K562 (cell line): ENCODE results near the gene ING1. TPM values are rescaled to one million over a fixed set of nuclear protein-coding genes. Genes with fewer than 3 reads are reported as not detected.

Source experiments
- ATAC-seq: fragments of 200-7000 bp; cut with Tn5 transposase; 3 replicates; pipeline ENCODE4 v1.9.1; 2020; ENCODE audit warnings: moderate library complexity
- BruUV-seq: library from RNA; stranded (reverse); fragments of 400-500 nt; replicated peaks from 2 replicates; lab custom pipeline; 2021; lab: Mats Ljungman, UMichigan
- CTCF ChIA-PET: fragments of 300-600 bp; formaldehyde crosslinking; extraction: SDS; loops from one replicate; lab custom pipeline; 2021; ENCODE audit warnings: low intra/inter-chr PET ratio; lab: Yijun Ruan, JAX
- POLR2A ChIA-PET: fragments of 300-600, 350-650 bp; sonication (Branson Sonifier 250); formaldehyde crosslinking; extraction: SDS; loops from one replicate; lab custom pipeline; 2021; ENCODE audit warnings: antibody characterized with exemption, inconsistent platforms; lab: Yijun Ruan, JAX
- DNase-seq, 4 experiments: peaks; one replicate each; pipeline versions ENCODE4 v3.0.0 to v3.0.0-alpha.2; 2011 to 2018; ENCODE audit warnings: low spot score in 3 of 4, mixed read lengths in 3 of 4; ENCODE audit errors: extremely low read depth in 1 of 4
- FAIRE-seq: peaks from 2 replicates; lab custom pipeline; 2011; peaks lifted over from hg19 to GRCh38; lab: Jason Lieb, UNC
- H2AFZ ChIP-seq: 2 replicates; pipeline ENCODE4 v1.6.0; 2011; ENCODE audit warnings: low read depth, low read length, control low read depth, inconsistent platforms
- H3K27ac ChIP-seq: fragments of 200-600 bp; 3 replicates; pipeline ENCODE4 v1.8.0; 2011; ENCODE audit warnings: low read depth, mild to moderate bottlenecking, control low read depth, inconsistent platforms, low read length, moderate library complexity, mixed read lengths; ENCODE audit errors: extremely low read depth
- H3K27me3 ChIP-seq, 2 experiments: fragments of 300-600 bp in 1 of 2; 2 replicates in 1 of 2; 3 replicates in 1 of 2; pipeline versions ENCODE4 v1.6.0 to v1.8.0; 2011; ENCODE audit warnings: inconsistent platforms in 2 of 2, low read length in 2 of 2, mild to moderate bottlenecking in 1 of 2, mixed read lengths in 1 of 2, moderate library complexity in 1 of 2; ENCODE audit not compliant: control insufficient read depth in 2 of 2, insufficient read depth in 2 of 2
- H3K36me3 ChIP-seq: fragments of 300-600 bp; 3 replicates; pipeline ENCODE4 v1.8.0; 2011; ENCODE audit warnings: mild to moderate bottlenecking, low read length, inconsistent platforms; ENCODE audit not compliant: control insufficient read depth, insufficient read depth
- H3K4me1 ChIP-seq, 2 experiments: fragments of 200-600 bp in 1 of 2; replicated peaks in 1 of 2; 2 replicates in 1 of 2; 3 replicates in 1 of 2; pipeline versions ENCODE4 v1.5.1 to v1.8.0; 2011; ENCODE audit warnings: inconsistent platforms in 2 of 2, low read length in 2 of 2, mild to moderate bottlenecking in 1 of 2, mixed read lengths in 1 of 2, moderate library complexity in 1 of 2; ENCODE audit not compliant: control insufficient read depth in 2 of 2, insufficient read depth in 2 of 2
- H3K4me2 ChIP-seq: 2 replicates; pipeline ENCODE4 v1.6.1; 2011; ENCODE audit warnings: low read length, control low read depth, inconsistent platforms, mixed read lengths; ENCODE audit not compliant: insufficient read depth
- H3K4me3 ChIP-seq: fragments of 200-600 bp; sonication (generic), shearing (Covaris generic); 2 replicates; pipeline ENCODE4 v1.5.1; 2016; ENCODE audit warnings: control low read depth, inconsistent platforms
- H3K79me2 ChIP-seq: fragments of 200-600 bp; 3 replicates; pipeline ENCODE4 v1.8.0; 2011; ENCODE audit warnings: low read length, inconsistent platforms; ENCODE audit not compliant: control insufficient read depth, insufficient read depth
- H3K9ac ChIP-seq, 2 experiments: 2 replicates each; pipeline versions ENCODE4 v1.6.0 to v1.6.1; 2011; ENCODE audit warnings: low read depth in 2 of 2, low read length in 2 of 2, control low read depth in 1 of 2, inconsistent platforms in 1 of 2, mild to moderate bottlenecking in 1 of 2, mixed read lengths in 1 of 2; ENCODE audit not compliant: insufficient read depth in 1 of 2
- H3K9me1 ChIP-seq: one replicate; pipeline ENCODE4 v1.6.0; 2011; ENCODE audit warnings: inconsistent platforms, mild to moderate bottlenecking, low read length, moderate library complexity; ENCODE audit not compliant: control insufficient read depth, insufficient read depth
- H3K9me3 ChIP-seq: replicated peaks from 2 replicates; pipeline ENCODE4 v1.5.1; 2011; ENCODE audit warnings: low read depth, low read length, inconsistent platforms; ENCODE audit not compliant: control insufficient read depth, insufficient read depth
- H4K20me1 ChIP-seq: replicated peaks from 2 replicates; pipeline ENCODE4 v1.6.1; 2011; ENCODE audit warnings: low read length, inconsistent platforms, mixed read lengths; ENCODE audit not compliant: control insufficient read depth, insufficient read depth
- RAD21 ChIP-seq, 2 experiments: fragments of 250-450 bp in 1 of 2; fragments of 450-650 bp in 1 of 2; sonication (Bioruptor Pico) in 1 of 2; formaldehyde crosslinking in 1 of 2; IDR thresholded peaks in 1 of 2; conservative IDR thresholded peaks in 1 of 2; 2 replicates each; pipeline versions ENCODE4 v1.4.0 to v1.8.0; 2020 to 2022; ENCODE audit warnings: mild to moderate bottlenecking in 2 of 2, moderate library complexity in 1 of 2
- TCF15 ChIP-seq: fragments of 250-450 bp; sonication (Bioruptor Pico); IDR thresholded peaks from 2 replicates; pipeline ENCODE4 v1.8.0; 2022; ENCODE audit warnings: moderate library complexity, mild to moderate bottlenecking, inconsistent platforms
- ZFX ChIP-seq: sonication (generic); formaldehyde crosslinking; IDR thresholded peaks from 2 replicates; pipeline ENCODE4 v1.8.0; 2022; ENCODE audit warnings: mild to moderate bottlenecking, missing genetic modification reagents, moderate library complexity
- ZNF121 ChIP-seq: sonication (generic); formaldehyde crosslinking; conservative IDR thresholded peaks from 2 replicates; pipeline ENCODE4 v1.8.0; 2022; ENCODE audit warnings: missing genetic modification reagents
- WGBS: fragments of 100-300 bp; shearing (Covaris generic); methylation state at CpG from one replicate; pipeline ENCODE4 v1.1.6; 2016; ENCODE audit warnings: low coverage, mixed read lengths; ENCODE audit not compliant: insufficient coverage; ENCODE audit errors: missing lambda C conversion rate; 5-methylcytosine and 5-hydroxymethylcytosine counted together
- in situ Hi-C: fragments of 300-500 bp; cut with MboI; formaldehyde crosslinking; loops from 4 replicates; pipeline ENCODE4 v1.15.0; 2018; ENCODE audit warnings: inconsistent platforms, mixed read lengths
- intact Hi-C: fragments of 100-400 bp; cut with micrococcal nuclease; formaldehyde crosslinking; loops from 2 replicates; pipeline ENCODE4 v1.14.2; 2022
- polyA plus RNA-seq, 8 experiments: library from polyadenylated mRNA; depleted of rRNA in 4 of 8; stranded (reverse) in 5 of 8; unstranded in 3 of 8; fragments of >200 nt; fragmentation: Nextera tagmentation in 2 of 8; fragmentation: Illumina TruSeq in 1 of 8; extraction: Ambion mirVana in 2 of 8; extraction: Trizol in 1 of 8; gene quantifications; 2 replicates each; pipeline versions ENCODE4 v1.2.1 to v1.2.3, GENCODE V29; 2011 to 2014; ENCODE audit warnings: inconsistent platforms in 1 of 8, missing spikeins in 1 of 8
- total RNA-seq, 7 experiments: library from RNA; depleted of rRNA in 6 of 7; stranded (reverse); fragments of >200 nt in 6 of 7; fragmentation: Illumina TruSeq in 2 of 7; extraction: Trizol in 2 of 7; gene quantifications; 2 replicates each; pipeline versions ENCODE4 v1.2.1 to v1.2.3, GENCODE V29; 2011 to 2021; ENCODE audit warnings: low replicate concordance in 1 of 7
- TF ChIP-seq, protein P1 (sequence below), 3 experiments: IDR thresholded peaks in 2 of 3; conservative IDR thresholded peaks in 1 of 3; 2 replicates each; pipeline ENCODE4 v1.5.1; 2011 to 2012; ENCODE audit warnings: low read length in 3 of 3, mild to moderate bottlenecking in 3 of 3, control low read depth in 2 of 3, improper control_type of control experiment in 1 of 3, inconsistent platforms in 1 of 3, low read depth in 1 of 3, mixed read lengths in 1 of 3, moderate library complexity in 1 of 3; ENCODE audit not compliant: insufficient read depth in 2 of 3

ING1 gene
- total and polyA plus RNA-seq, 9 of the 15 experiments (the other 6 are each of a cell fraction or from before 2014, with no cell fraction given) = 1.0 to 20.1 (median 8.2) TPM

GRCh38 chr13:110680852-110681251, 32.6 kb upstream of the ING1 start:
- CTCF ChIA-PET = no interaction called here
- H3K9me3 ChIP-seq = no peaks in the 10 kb centered on the region
- H3K4me3 ChIP-seq = no peak overlapping the region
- BruUV-seq = no TSS peak
- H3K9ac ChIP-seq = no peak overlapping the region
- ATAC-seq (peak; percentile 82), FAIRE-seq (peak; percentile 72), DNase-seq (peak; percentile 30 to 43 (median 37))
- TF ChIP-seq, protein P1, sequence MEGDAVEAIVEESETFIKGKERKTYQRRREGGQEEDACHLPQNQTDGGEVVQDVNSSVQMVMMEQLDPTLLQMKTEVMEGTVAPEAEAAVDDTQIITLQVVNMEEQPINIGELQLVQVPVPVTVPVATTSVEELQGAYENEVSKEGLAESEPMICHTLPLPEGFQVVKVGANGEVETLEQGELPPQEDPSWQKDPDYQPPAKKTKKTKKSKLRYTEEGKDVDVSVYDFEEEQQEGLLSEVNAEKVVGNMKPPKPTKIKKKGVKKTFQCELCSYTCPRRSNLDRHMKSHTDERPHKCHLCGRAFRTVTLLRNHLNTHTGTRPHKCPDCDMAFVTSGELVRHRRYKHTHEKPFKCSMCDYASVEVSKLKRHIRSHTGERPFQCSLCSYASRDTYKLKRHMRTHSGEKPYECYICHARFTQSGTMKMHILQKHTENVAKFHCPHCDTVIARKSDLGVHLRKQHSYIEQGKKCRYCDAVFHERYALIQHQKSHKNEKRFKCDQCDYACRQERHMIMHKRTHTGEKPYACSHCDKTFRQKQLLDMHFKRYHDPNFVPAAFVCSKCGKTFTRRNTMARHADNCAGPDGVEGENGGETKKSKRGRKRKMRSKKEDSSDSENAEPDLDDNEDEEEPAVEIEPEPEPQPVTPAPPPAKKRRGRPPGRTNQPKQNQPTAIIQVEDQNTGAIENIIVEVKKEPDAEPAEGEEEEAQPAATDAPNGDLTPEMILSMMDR (IDR thresholded peaks at IDR 0.05 in 2 of 3, conservative IDR thresholded peaks at IDR 0.05 in 1 of 3; ENCODE audit: insufficient read depth in 2 of 3, low read depth in 1 of 3, low read length in 3 of 3) = peak; percentile 42 to 47 (median 42)
- peak in 1 of 2 experiments; percentile 26; a peak in 1 of 4 replicates for TF ChIP-seq RAD21 (CRISPR knock-in tag; conservative IDR thresholded peaks at IDR 0.05 in 1 of 2, IDR thresholded peaks at IDR 0.05 in 1 of 2)
- TF ChIP-seq TCF15 (CRISPR knock-in tag) = no peak
- TF ChIP-seq ZFX (CRISPR knock-in tag) = no peak
- TF ChIP-seq ZNF121 (CRISPR knock-in tag) = peak; percentile 83
- no peaks in the 10 kb centered on the region for H3K79me2 ChIP-seq
- no peaks in the 10 kb centered on the region for H3K9me1 ChIP-seq
- POLR2A ChIA-PET = interaction anchor here (0.6 to 1.7 kb wide), 2 partner anchors 34 to 89 kb away, joined by 3 to 5 read pairs; no protein-coding TSS in a partner anchor
- H3K4me2 ChIP-seq = no peak overlapping the region
- in situ Hi-C loops (no loop called here), intact Hi-C loops (loop anchor here (5.0 kb wide), 1 partner anchor 136 kb away; no protein-coding TSS in a partner anchor)
- no peak overlapping the region for H3K27ac ChIP-seq
- H2AFZ ChIP-seq = no peak overlapping the region
- no peaks in the 10 kb centered on the region; a peak in 1 of 5 replicates for H3K4me1 ChIP-seq
- H3K27me3 ChIP-seq = no peaks in the 10 kb centered on the region
- H3K36me3 ChIP-seq = peaks cover 60% of the 10 kb centered on the region; the same call in 2 of the 3 replicates
- no peaks in the 10 kb centered on the region for H4K20me1 ChIP-seq
- 94% methylated on average over 2 of the region's 7 CpGs for WGBS
